Caco-2 (cell line): ENCODE measurements around the gene OPRD1. TPM values are rescaled to one million over a fixed set of nuclear protein-coding genes. Genes with fewer than 3 reads are reported as not detected.

Source experiments
- BruUV-seq: library from RNA; stranded (reverse); fragments of 400-500 nt; replicated peaks from 2 replicates; lab custom pipeline; 2021; lab: Mats Ljungman, UMichigan
- CTCF ChIA-PET: fragments of 300-600 bp; sonication (Branson Sonifier 250); formaldehyde crosslinking; loops from one replicate; lab custom pipeline; 2022; ENCODE audit warnings: antibody characterized with exemption; lab: Charles Lee
- POLR2A ChIA-PET: fragments of 300-600 bp; sonication (Branson Sonifier 250); formaldehyde crosslinking; loops from one replicate; lab custom pipeline; 2022; ENCODE audit warnings: antibody characterized with exemption; lab: Charles Lee
- DNase-seq, 2 experiments: peaks; one replicate each; pipeline versions ENCODE4 v3.0.0 to v3.0.0-alpha.2; 2020 to 2022
- H3K27me3 ChIP-seq: replicated peaks from 2 replicates; pipeline ENCODE4 v1.6.0; 2011; ENCODE audit warnings: low read length; ENCODE audit not compliant: control insufficient read depth, insufficient read depth
- H3K36me3 ChIP-seq: 2 replicates; pipeline ENCODE4 v1.5.1; 2011; ENCODE audit warnings: low read length; ENCODE audit not compliant: control insufficient read depth, insufficient read depth
- H3K4me1 ChIP-seq: fragments of 250-450 bp; sonication (Bioruptor Pico); 2 replicates; pipeline ENCODE4 v1.5.1; 2020; ENCODE audit warnings: mild to moderate bottlenecking
- H3K4me3 ChIP-seq: 2 replicates; pipeline ENCODE4 v1.5.1; 2011; ENCODE audit warnings: low read depth, mild to moderate bottlenecking, control low read depth, low read length
- H3K9me3 ChIP-seq: fragments of 250-450 bp; sonication (Bioruptor Pico); 2 replicates; pipeline ENCODE4 v1.5.1; 2020; ENCODE audit warnings: mild to moderate bottlenecking, moderate library complexity
- H3K27ac Mint-ChIP-seq: one replicate; pipeline ENCODE4 v1.8.0; 2022; ENCODE audit warnings: mixed read lengths; ENCODE audit not compliant: unreplicated experiment
- H3K27me3 Mint-ChIP-seq: one replicate; pipeline ENCODE4 v1.8.0; 2022; ENCODE audit warnings: mixed read lengths; ENCODE audit not compliant: insufficient read depth, unreplicated experiment
- H3K36me3 Mint-ChIP-seq: one replicate; pipeline ENCODE4 v1.8.0; 2022; ENCODE audit warnings: mild to moderate bottlenecking, mixed read lengths; ENCODE audit not compliant: insufficient read depth, unreplicated experiment
- H3K4me1 Mint-ChIP-seq: one replicate; pipeline ENCODE4 v1.8.0; 2022; ENCODE audit warnings: low read depth, mixed read lengths; ENCODE audit not compliant: unreplicated experiment
- H3K4me3 Mint-ChIP-seq: one replicate; pipeline ENCODE4 v1.8.0; 2022; ENCODE audit warnings: mild to moderate bottlenecking, moderate library complexity, mixed read lengths; ENCODE audit not compliant: unreplicated experiment
- H3K9me3 Mint-ChIP-seq: one replicate; pipeline ENCODE4 v1.8.0; 2022; ENCODE audit warnings: mixed read lengths; ENCODE audit not compliant: unreplicated experiment
- intact Hi-C: fragments of 100-400 bp; cut with micrococcal nuclease; formaldehyde crosslinking; loops from one replicate; pipeline ENCODE4 v1.10.0; 2022; ENCODE audit not compliant: unreplicated experiment
- total RNA-seq: library from RNA; stranded (reverse); gene quantifications from 2 replicates; pipeline ENCODE4 v1.2.3, GENCODE V29; 2022
- TF ChIP-seq, protein P1 (sequence below), 2 experiments: fragments of 200-600 bp in 1 of 2; IDR thresholded peaks; 1 replicate in 1 of 2; 2 replicates in 1 of 2; pipeline versions ENCODE4 v1.5.1 to v1.8.0; 2011 to 2022; ENCODE audit warnings: antibody characterized with exemption in 1 of 2, control low read depth in 1 of 2, inconsistent platforms in 1 of 2, low read depth in 1 of 2, low read length in 1 of 2, mild to moderate bottlenecking in 1 of 2, moderate library complexity in 1 of 2; ENCODE audit not compliant: insufficient read depth in 1 of 2, severe bottlenecking in 1 of 2, unreplicated experiment in 1 of 2

OPRD1 gene
- total RNA-seq, 1 experiment from 2014 or later = 0.07 TPM

DNA sequence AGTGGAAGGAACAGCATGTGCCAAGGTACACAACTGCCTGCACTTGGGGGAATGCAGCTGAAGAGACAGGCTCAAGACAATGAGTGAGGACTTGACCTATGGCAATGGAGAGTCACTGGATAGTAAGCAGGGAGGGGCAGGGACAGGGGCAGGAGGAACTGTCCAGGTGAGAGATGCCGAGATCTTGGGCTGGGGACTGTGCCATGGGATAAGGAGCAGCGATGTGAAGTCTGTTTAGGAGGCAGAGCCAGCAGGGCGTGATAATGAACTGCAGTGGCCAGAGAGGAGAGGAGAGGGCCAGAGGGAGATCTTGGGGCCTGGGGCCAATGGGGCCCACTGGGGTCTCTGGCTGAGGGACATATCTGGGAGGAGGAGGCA, 84.6 kb downstream of the OPRD1 start:
- no peak for DNase-seq
- no TSS peak for BruUV-seq
- ChIA-PET POLR2A (no interaction called here), CTCF (no interaction called here)
- H3K9me3 Mint-ChIP-seq = no peaks in the 10 kb centered on the region
- H3K27me3 Mint-ChIP-seq = no peaks in the 10 kb centered on the region
- Histone ChIP-seq H3K4me1 (no peaks in the 10 kb centered on the region), H3K4me3 (no peak overlapping the region), H3K9me3 (no peaks in the 10 kb centered on the region), H3K36me3 (no peaks in the 10 kb centered on the region), H3K27me3 (no peaks in the 10 kb centered on the region)
- H3K27ac Mint-ChIP-seq = no peak overlapping the region
- TF ChIP-seq, protein P1, sequence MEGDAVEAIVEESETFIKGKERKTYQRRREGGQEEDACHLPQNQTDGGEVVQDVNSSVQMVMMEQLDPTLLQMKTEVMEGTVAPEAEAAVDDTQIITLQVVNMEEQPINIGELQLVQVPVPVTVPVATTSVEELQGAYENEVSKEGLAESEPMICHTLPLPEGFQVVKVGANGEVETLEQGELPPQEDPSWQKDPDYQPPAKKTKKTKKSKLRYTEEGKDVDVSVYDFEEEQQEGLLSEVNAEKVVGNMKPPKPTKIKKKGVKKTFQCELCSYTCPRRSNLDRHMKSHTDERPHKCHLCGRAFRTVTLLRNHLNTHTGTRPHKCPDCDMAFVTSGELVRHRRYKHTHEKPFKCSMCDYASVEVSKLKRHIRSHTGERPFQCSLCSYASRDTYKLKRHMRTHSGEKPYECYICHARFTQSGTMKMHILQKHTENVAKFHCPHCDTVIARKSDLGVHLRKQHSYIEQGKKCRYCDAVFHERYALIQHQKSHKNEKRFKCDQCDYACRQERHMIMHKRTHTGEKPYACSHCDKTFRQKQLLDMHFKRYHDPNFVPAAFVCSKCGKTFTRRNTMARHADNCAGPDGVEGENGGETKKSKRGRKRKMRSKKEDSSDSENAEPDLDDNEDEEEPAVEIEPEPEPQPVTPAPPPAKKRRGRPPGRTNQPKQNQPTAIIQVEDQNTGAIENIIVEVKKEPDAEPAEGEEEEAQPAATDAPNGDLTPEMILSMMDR (IDR thresholded peaks at IDR 0.05; ENCODE audit: insufficient read depth in 1 of 2, low read depth in 1 of 2, low read length in 1 of 2, severe bottlenecking in 1 of 2, unreplicated experiment in 1 of 2) = no peak
- peaks cover 5% of the 10 kb centered on the region for H3K36me3 Mint-ChIP-seq
- no peaks in the 10 kb centered on the region for H3K4me1 Mint-ChIP-seq
- intact Hi-C loops = no loop called here
- no peak overlapping the region for H3K4me3 Mint-ChIP-seq

DNA sequence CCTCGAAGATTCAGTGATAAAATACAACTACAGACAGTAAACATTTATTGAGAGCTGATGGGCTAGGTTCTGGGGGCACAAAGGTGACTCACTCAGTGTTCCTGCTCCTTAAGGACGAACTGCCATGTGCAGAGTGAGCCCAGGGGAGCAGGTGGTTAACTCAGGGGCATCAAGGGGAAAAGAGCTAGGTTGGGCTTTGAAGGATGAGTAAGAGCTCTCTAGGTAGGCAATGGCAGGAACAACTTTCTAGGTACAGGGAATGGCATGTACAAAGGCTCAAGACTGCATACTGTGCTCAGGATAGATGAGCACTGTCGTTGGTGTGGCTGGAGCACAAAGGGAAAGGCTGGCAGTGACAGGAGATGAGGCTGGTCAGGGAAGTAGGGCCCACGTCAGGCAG, 85.8 kb downstream of the OPRD1 start:
- DNase-seq = no peak
- H3K27me3 ChIP-seq = no peaks in the 10 kb centered on the region
- Mint-ChIP-seq H3K27me3 (no peaks in the 10 kb centered on the region), H3K4me1 (no peaks in the 10 kb centered on the region), H3K4me3 (no peak overlapping the region), H3K9me3 (no peaks in the 10 kb centered on the region), H3K27ac (no peak overlapping the region), H3K36me3 (peaks cover 5% of the 10 kb centered on the region)
- H3K4me3 ChIP-seq = no peak overlapping the region
- H3K36me3 ChIP-seq = no peaks in the 10 kb centered on the region
- no peaks in the 10 kb centered on the region for H3K4me1 ChIP-seq
- CTCF ChIA-PET = no interaction called here
- BruUV-seq = no TSS peak
- TF ChIP-seq, protein P1 (IDR thresholded peaks at IDR 0.05; ENCODE audit: insufficient read depth in 1 of 2, low read depth in 1 of 2, low read length in 1 of 2, severe bottlenecking in 1 of 2, unreplicated experiment in 1 of 2) = no peak
- intact Hi-C loops = no loop called here
- H3K9me3 ChIP-seq = no peaks in the 10 kb centered on the region
- POLR2A ChIA-PET = no interaction called here

DNA sequence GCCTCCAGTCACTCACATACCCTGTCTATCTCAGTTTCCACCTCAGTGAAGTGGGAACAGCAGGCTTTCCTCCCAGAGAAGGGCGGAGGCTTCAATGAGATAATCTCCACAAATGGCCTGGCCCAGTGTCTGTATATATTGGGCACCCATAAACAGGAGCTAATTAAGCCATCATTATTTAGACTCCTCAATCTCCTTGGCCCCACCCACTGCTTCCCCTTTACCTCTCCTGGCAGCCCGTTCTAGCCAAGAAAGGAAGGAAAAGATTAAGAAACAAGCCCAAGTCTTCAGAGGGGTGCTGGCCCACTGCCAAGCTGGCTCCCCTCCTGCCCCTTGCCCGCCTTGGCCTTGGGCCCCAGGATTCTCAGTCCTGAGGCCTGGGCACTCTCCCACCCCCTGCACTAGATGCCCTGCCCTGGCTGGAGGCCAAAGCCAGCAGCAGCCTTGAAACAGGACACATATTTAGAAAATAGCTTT, 86.5 kb downstream of the OPRD1 start:
- POLR2A ChIA-PET = no interaction called here
- Histone ChIP-seq H3K4me3 (no peak overlapping the region), H3K9me3 (no peaks in the 10 kb centered on the region), H3K4me1 (no peaks in the 10 kb centered on the region), H3K27me3 (no peaks in the 10 kb centered on the region), H3K36me3 (no peaks in the 10 kb centered on the region)
- intact Hi-C loops = no loop called here
- Mint-ChIP-seq H3K9me3 (no peaks in the 10 kb centered on the region), H3K4me3 (no peak overlapping the region), H3K27me3 (no peaks in the 10 kb centered on the region), H3K4me1 (no peaks in the 10 kb centered on the region), H3K27ac (no peak overlapping the region), H3K36me3 (peaks cover 5% of the 10 kb centered on the region)
- TF ChIP-seq, protein P1 (IDR thresholded peaks at IDR 0.05; ENCODE audit: insufficient read depth in 1 of 2, low read depth in 1 of 2, low read length in 1 of 2, severe bottlenecking in 1 of 2, unreplicated experiment in 1 of 2) = no peak
- BruUV-seq = no TSS peak
- CTCF ChIA-PET = no interaction called here
- no peak for DNase-seq
